OCI-LY3 (cell line): ENCODE data around the gene CLIC6.

Experiments
- H2AFZ ChIP-seq: fragments of 200-600, 300-600 bp; shearing (Covaris generic); 2 replicates; pipeline ENCODE4 v1.6.0; 2014; ENCODE audit warnings: antibody characterized with exemption, low read depth, low read length
- H3K27ac ChIP-seq: fragments of 200-600, 300-600 bp; sonication (generic); 2 replicates; pipeline ENCODE4 v1.5.1; 2014; ENCODE audit warnings: mild to moderate bottlenecking, low read length, moderate library complexity, mixed read lengths
- H3K27me3 ChIP-seq: fragments of 200-600, 300-600 bp; sonication (generic); 2 replicates; pipeline ENCODE4 v1.6.1; 2014; ENCODE audit warnings: low read depth, low read length, mixed read lengths
- H3K36me3 ChIP-seq: fragments of 200-600, 300-600 bp; sonication (generic); replicated peaks from 2 replicates; pipeline ENCODE3; 2014; ENCODE audit warnings: low read depth, low read length, mixed read lengths
- H3K4me1 ChIP-seq: fragments of 300-600, 200-600 bp; sonication (generic); 2 replicates; pipeline ENCODE4 v1.6.1; 2014; ENCODE audit warnings: low read length, mixed read lengths
- H3K4me2 ChIP-seq: fragments of 200-600, 300-600 bp; sonication (generic); 2 replicates; pipeline ENCODE4 v1.6.1; 2014; ENCODE audit warnings: low read length, mixed read lengths
- H3K4me3 ChIP-seq: fragments of 300-600, 200-600 bp; sonication (generic); 2 replicates; pipeline ENCODE4 v1.5.1; 2014; ENCODE audit warnings: antibody characterized with exemption, mild to moderate bottlenecking, low read length, moderate library complexity
- H3K79me2 ChIP-seq: fragments of 300-600, 200-600 bp; shearing (Covaris generic); 2 replicates; pipeline ENCODE4 v1.6.1; 2014; ENCODE audit warnings: mild to moderate bottlenecking, low read length, mixed read lengths
- H3K9ac ChIP-seq: fragments of 300-600, 200-600 bp; shearing (Covaris generic); 2 replicates; pipeline ENCODE4 v1.6.0; 2014; ENCODE audit warnings: mild to moderate bottlenecking, low read length, moderate library complexity
- H3K9me3 ChIP-seq: fragments of 200-600, 300-600 bp; shearing (Covaris generic); 2 replicates; pipeline ENCODE4 v1.6.1; 2014; ENCODE audit warnings: low read length, mixed read lengths; ENCODE audit not compliant: insufficient read depth
- H4K20me1 ChIP-seq: fragments of 200-600, 300-600 bp; sonication (generic); 2 replicates; pipeline ENCODE4 v1.6.1; 2016; ENCODE audit warnings: low read length, mixed read lengths; ENCODE audit not compliant: insufficient read depth
- CTCF ChIP-seq: fragments of 200-600, 300-600 bp; sonication (generic); IDR thresholded peaks from 2 replicates; pipeline ENCODE4 v1.5.1; 2014; ENCODE audit warnings: antibody characterized with exemption, low read length, low read depth
- EZH2phosphoT487 ChIP-seq: fragments of 200-600 bp; shearing (Covaris generic); IDR thresholded peaks from 2 replicates; pipeline ENCODE4 v1.6.1; 2018; ENCODE audit warnings: antibody characterized with exemption, mixed run types, low read depth

CLIC6 gene

GRCh38 chr21:34684174-34684876 lies 15.5 kb downstream of the CLIC6 start:
- 0 out of 2 replicates have a peak, but pooled peaks cover 4% of the 10 kb centered on the region for H3K9me3 ChIP-seq
- peaks cover 8% of the 10 kb centered on the region; the same call in 1 of the 2 replicates for H3K4me1 ChIP-seq
- H3K9ac ChIP-seq: no peak overlapping the region
- no peak overlapping the region for H3K4me3 ChIP-seq
- no peaks in the 10 kb centered on the region for H3K79me2 ChIP-seq
- no peaks in the 10 kb centered on the region for H3K36me3 ChIP-seq
- H3K27me3 ChIP-seq: no peaks in the 10 kb centered on the region
- H2AFZ ChIP-seq: no peak overlapping the region
- no peak overlapping the region for H3K4me2 ChIP-seq
- TF ChIP-seq EZH2phosphoT487 (no peak), CTCF (no peak)
- no peak overlapping the region for H3K27ac ChIP-seq
- no peaks in the 10 kb centered on the region for H4K20me1 ChIP-seq

GRCh38 chr21:34687065-34687464 lies 18.3 kb downstream of the CLIC6 start:
- no peak overlapping the region for H3K9ac ChIP-seq
- no peaks in the 10 kb centered on the region for H3K9me3 ChIP-seq
- no peak for TF ChIP-seq CTCF
- no peak for TF ChIP-seq EZH2phosphoT487
- H3K4me3 ChIP-seq: no peak overlapping the region
- H3K79me2 ChIP-seq: no peaks in the 10 kb centered on the region
- no peaks in the 10 kb centered on the region for H4K20me1 ChIP-seq
- H3K4me2 ChIP-seq: no peak overlapping the region
- no peak overlapping the region for H2AFZ ChIP-seq
- peaks cover 19% of the 10 kb centered on the region for H3K4me1 ChIP-seq
- H3K27me3 ChIP-seq: no peaks in the 10 kb centered on the region
- no peaks in the 10 kb centered on the region for H3K36me3 ChIP-seq
- H3K27ac ChIP-seq: no peak overlapping the region

- H2AFZ ChIP-seq: no peak overlapping the region
- no peaks in the 10 kb centered on the region for H3K27me3 ChIP-seq
- no peak overlapping the region for H3K4me3 ChIP-seq
- no peaks in the 10 kb centered on the region for H3K9me3 ChIP-seq
- no peak overlapping the region for H3K9ac ChIP-seq
- H3K4me2 ChIP-seq: no peak overlapping the region
- TF ChIP-seq CTCF (no peak), EZH2phosphoT487 (no peak)
- no peaks in the 10 kb centered on the region for H3K36me3 ChIP-seq
- no peak overlapping the region for H3K27ac ChIP-seq
- H4K20me1 ChIP-seq: no peaks in the 10 kb centered on the region
- no peaks in the 10 kb centered on the region for H3K79me2 ChIP-seq
- peaks cover 26% of the 10 kb centered on the region for H3K4me1 ChIP-seq
Observed at GRCh38 chr21:34687745-34688144, 19.0 kb downstream of the CLIC6 start.

- H3K27ac ChIP-seq: no peak overlapping the region
- no peaks in the 10 kb centered on the region for H3K9me3 ChIP-seq
- H2AFZ ChIP-seq: no peak overlapping the region
- no peak for TF ChIP-seq CTCF
- no peak for TF ChIP-seq EZH2phosphoT487
- H3K36me3 ChIP-seq: no peaks in the 10 kb centered on the region
- H3K4me1 ChIP-seq: peaks cover 30% of the 10 kb centered on the region
- no peaks in the 10 kb centered on the region for H3K27me3 ChIP-seq
- H3K4me3 ChIP-seq: no peak overlapping the region
- H3K4me2 ChIP-seq: no peak overlapping the region
- no peaks in the 10 kb centered on the region for H4K20me1 ChIP-seq
- H3K9ac ChIP-seq: no peak overlapping the region
- H3K79me2 ChIP-seq: no peaks in the 10 kb centered on the region
Observed at GRCh38 chr21:34688145-34688544, 19.4 kb downstream of the CLIC6 start.
